ENCODE measurements around the gene PIP5K1C.

Gene PIP5K1C

DNA sequence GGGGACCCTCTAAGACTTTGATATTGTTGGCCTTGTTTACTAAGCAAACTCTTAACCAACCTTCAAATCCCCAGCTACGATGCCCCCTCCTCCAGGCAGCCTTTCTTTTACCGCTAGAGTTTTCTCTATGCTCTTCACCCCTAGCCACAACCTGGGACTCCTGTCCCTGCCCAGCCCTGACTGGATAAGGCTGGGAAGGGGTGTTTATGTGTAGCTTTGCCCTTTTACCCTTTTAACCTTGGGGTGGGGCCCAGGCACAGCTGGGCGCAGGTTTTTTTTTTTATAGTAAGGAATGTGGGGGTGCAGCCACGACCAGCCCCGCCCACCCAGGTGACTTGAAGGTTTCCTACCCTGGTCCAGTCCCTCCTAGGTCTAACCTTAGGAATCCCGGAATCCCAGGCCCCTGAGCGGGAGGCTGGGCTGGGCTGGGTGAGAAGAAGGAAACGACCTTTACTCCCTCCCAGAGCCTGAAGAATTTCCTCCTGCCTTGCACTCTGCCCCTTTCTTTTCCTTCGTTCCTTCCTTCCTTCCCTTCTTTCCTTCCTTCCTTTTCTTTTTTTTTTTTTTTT lies 20.2 kb upstream of the PIP5K1C start:
- Histone ChIP-seq H3K36me3 (ENCODE audit: control insufficient read depth, low read depth, low read length) (no peaks in the 10 kb centered on the region), H3K9ac (ENCODE audit: low read length) (no peak overlapping the region), H3K9me3 (ENCODE audit: control insufficient read depth, low read depth, low read length) (no peaks in the 10 kb centered on the region), H3K4me3 (ENCODE audit: low read length) (no peak overlapping the region), H3K27me3 (ENCODE audit: control insufficient read depth, insufficient read depth, low read length) (peaks cover 7% of the 10 kb centered on the region), H3K27ac (ENCODE audit: low read length) (no peak overlapping the region), H3K4me1 (ENCODE audit: control insufficient read depth, low read depth, low read length) (peaks cover 3% of the 10 kb centered on the region)

DNA sequence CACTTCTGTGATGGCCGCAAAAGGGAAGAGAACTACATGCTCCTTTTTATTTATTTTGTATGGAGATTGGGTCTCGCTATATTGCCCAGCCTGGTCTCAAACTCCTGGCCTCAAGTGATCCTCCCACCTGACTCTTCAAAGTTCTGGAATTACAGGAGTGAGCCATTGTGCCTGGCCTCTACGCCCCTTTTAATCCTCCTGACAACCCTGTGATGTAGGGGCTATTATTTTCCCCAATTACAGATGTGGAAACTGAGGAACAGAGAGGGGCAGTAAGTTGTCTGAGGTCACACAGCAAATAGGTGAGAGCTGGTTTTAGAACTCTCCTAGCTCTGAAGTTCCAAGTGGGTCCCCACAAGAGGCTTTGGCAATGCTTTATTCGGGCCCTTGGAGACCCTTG lies 19.6 kb upstream of the PIP5K1C start:
- peaks cover 3% of the 10 kb centered on the region for H3K4me1 ChIP-seq (ENCODE audit: control insufficient read depth, low read depth, low read length)
- no peaks in the 10 kb centered on the region for H3K9me3 ChIP-seq (ENCODE audit: control insufficient read depth, low read depth, low read length)
- H3K27me3 ChIP-seq (ENCODE audit: control insufficient read depth, insufficient read depth, low read length): peaks cover 7% of the 10 kb centered on the region
- H3K27ac ChIP-seq (ENCODE audit: low read length): no peak overlapping the region
- H3K4me3 ChIP-seq (ENCODE audit: low read length): no peak overlapping the region
- H3K9ac ChIP-seq (ENCODE audit: low read length): no peak overlapping the region
- H3K36me3 ChIP-seq (ENCODE audit: control insufficient read depth, low read depth, low read length): no peaks in the 10 kb centered on the region

DNA sequence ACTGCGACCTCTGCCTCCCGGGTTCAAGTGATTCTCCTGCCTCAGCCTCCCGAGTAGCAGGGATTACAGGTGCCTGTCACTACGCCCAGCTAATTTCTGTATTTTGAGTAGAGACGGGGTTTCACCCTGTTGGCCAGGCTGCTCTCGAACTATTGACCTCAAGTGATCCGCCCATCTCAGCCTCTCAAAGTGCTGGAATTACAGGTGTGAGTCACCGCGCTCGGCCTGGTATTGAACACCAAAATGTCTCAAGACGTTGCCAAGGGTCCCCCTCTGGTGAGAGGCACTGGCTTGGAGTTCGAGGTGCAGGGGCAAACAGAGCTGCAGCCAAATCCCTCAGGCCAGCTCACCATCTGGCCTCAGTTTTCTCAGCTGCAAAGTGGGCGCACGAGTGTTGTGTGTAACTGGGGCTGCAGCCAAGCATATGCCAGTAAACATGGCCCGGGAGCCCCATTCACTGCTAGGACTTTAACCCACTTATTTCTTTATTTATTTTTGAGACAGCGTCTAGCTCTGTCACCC lies 15.9 kb upstream of the PIP5K1C start:
- no peak overlapping the region for H3K9ac ChIP-seq (ENCODE audit: low read length)
- H3K36me3 ChIP-seq (ENCODE audit: control insufficient read depth, low read depth, low read length): no peaks in the 10 kb centered on the region
- no peaks in the 10 kb centered on the region for H3K27me3 ChIP-seq (ENCODE audit: control insufficient read depth, insufficient read depth, low read length)
- no peaks in the 10 kb centered on the region for H3K4me1 ChIP-seq (ENCODE audit: control insufficient read depth, low read depth, low read length)
- no peak overlapping the region for H3K27ac ChIP-seq (ENCODE audit: low read length)
- H3K4me3 ChIP-seq (ENCODE audit: low read length): no peak overlapping the region
- H3K9me3 ChIP-seq (ENCODE audit: control insufficient read depth, low read depth, low read length): no peaks in the 10 kb centered on the region

- H3K4me3 ChIP-seq (ENCODE audit: low read length): no peak overlapping the region
- no peak overlapping the region for H3K9ac ChIP-seq (ENCODE audit: low read length)
- no peaks in the 10 kb centered on the region for H3K9me3 ChIP-seq (ENCODE audit: control insufficient read depth, low read depth, low read length)
- no peaks in the 10 kb centered on the region for H3K27me3 ChIP-seq (ENCODE audit: control insufficient read depth, insufficient read depth, low read length)
- H3K4me1 ChIP-seq (ENCODE audit: control insufficient read depth, low read depth, low read length): no peaks in the 10 kb centered on the region
- H3K36me3 ChIP-seq (ENCODE audit: control insufficient read depth, low read depth, low read length): no peaks in the 10 kb centered on the region
- no peak overlapping the region for H3K27ac ChIP-seq (ENCODE audit: low read length)
These were observed 12.7 kb upstream of the PIP5K1C start for GRCh38 chr19:3712663-3713611.

DNA sequence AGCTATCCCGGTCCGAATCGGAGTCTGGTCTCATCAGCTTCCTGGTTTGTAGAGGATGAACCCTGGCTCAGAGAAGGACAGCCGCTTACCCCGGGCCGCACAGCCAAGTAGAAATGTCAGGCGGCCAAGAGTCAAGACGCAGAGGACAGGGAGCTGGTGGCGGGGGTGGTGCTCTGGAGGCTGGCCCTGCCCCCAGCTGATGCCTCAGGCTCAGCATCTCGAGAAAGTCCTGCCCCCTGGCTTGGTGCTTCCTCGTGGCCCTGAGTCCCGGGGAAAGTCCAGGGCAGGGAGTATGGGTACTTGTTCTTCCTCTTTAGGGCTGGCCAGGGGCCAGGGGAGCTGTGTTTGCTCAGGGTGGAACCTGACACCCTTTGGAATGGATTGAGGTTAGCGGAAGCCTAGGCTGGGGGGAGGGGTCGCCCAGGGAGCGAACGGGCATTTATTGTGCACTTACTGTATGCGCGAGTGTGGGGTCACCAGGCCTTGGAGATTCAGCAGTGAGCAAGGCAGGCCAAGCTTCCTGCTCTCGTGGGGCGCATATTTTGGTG lies 10.1 kb upstream of the PIP5K1C start:
- Histone ChIP-seq H3K27ac (ENCODE audit: low read length) (no peak overlapping the region), H3K27me3 (ENCODE audit: control insufficient read depth, insufficient read depth, low read length) (no peaks in the 10 kb centered on the region), H3K9me3 (ENCODE audit: control insufficient read depth, low read depth, low read length) (no peaks in the 10 kb centered on the region), H3K4me3 (ENCODE audit: low read length) (no peak overlapping the region), H3K4me1 (ENCODE audit: control insufficient read depth, low read depth, low read length) (no peaks in the 10 kb centered on the region), H3K36me3 (ENCODE audit: control insufficient read depth, low read depth, low read length) (no peaks in the 10 kb centered on the region), H3K9ac (ENCODE audit: low read length) (no peak overlapping the region)

GRCh38 chr19:3708207-3708931 lies 8.1 kb upstream of the PIP5K1C start, which contains the start of gene TJP3:
Gene TJP3, plus strand, starts transcription at chr19:3708384. Its CDS starts 20,049 bp downstream, at chr19:3728433.
- H3K9me3 ChIP-seq (ENCODE audit: control insufficient read depth, low read depth, low read length): no peaks in the 10 kb centered on the region
- H3K4me3 ChIP-seq (ENCODE audit: low read length): no peak within 1 kb of the TSS
- H3K27ac ChIP-seq (ENCODE audit: low read length): no peak within 1 kb of the TSS
- no peaks in the 10 kb centered on the region for H3K27me3 ChIP-seq (ENCODE audit: control insufficient read depth, insufficient read depth, low read length)
- no peak within 1 kb of the TSS for H3K9ac ChIP-seq (ENCODE audit: low read length)
- no peaks in the 10 kb centered on the region for H3K36me3 ChIP-seq (ENCODE audit: control insufficient read depth, low read depth, low read length)
- no peaks in the 10 kb centered on the region for H3K4me1 ChIP-seq (ENCODE audit: control insufficient read depth, low read depth, low read length)

- Histone ChIP-seq H3K27ac (ENCODE audit: low read length) (no peak overlapping the region), H3K9me3 (ENCODE audit: control insufficient read depth, low read depth, low read length) (no peaks in the 10 kb centered on the region), H3K9ac (ENCODE audit: low read length) (no peak overlapping the region), H3K36me3 (ENCODE audit: control insufficient read depth, low read depth, low read length) (no peaks in the 10 kb centered on the region), H3K4me1 (ENCODE audit: control insufficient read depth, low read depth, low read length) (no peaks in the 10 kb centered on the region), H3K27me3 (ENCODE audit: control insufficient read depth, insufficient read depth, low read length) (no peaks in the 10 kb centered on the region), H3K4me3 (ENCODE audit: low read length) (no peak overlapping the region)
These were observed 7.6 kb upstream of the PIP5K1C start for GRCh38 chr19:3707868-3708206.

DNA sequence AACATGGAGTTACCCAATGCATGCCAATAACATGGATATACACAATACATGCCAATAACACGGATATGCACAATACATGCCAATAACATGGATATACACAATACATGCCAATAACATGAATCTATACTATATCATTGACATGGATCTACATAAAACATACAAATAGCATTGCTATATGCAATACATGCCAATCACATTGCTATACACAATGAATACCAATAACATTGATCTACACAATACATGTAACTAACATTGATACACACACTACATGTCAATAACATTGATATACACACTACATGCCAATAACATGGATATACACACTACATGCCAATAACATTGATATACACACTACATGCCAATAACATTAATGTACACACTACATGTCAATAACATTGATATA lies 932 bp upstream of the PIP5K1C start:
- H3K9ac ChIP-seq (ENCODE audit: low read length): no peak overlapping the region
- no peaks in the 10 kb centered on the region for H3K4me1 ChIP-seq (ENCODE audit: control insufficient read depth, low read depth, low read length)
- no peak overlapping the region for H3K27ac ChIP-seq (ENCODE audit: low read length)
- H3K4me3 ChIP-seq (ENCODE audit: low read length): no peak overlapping the region
- no peaks in the 10 kb centered on the region for H3K36me3 ChIP-seq (ENCODE audit: control insufficient read depth, low read depth, low read length)
- no peaks in the 10 kb centered on the region for H3K27me3 ChIP-seq (ENCODE audit: control insufficient read depth, insufficient read depth, low read length)
- no peaks in the 10 kb centered on the region for H3K9me3 ChIP-seq (ENCODE audit: control insufficient read depth, low read depth, low read length)

GRCh38 chr19:3699741-3700241 lies 477 bp downstream of the PIP5K1C start:
- no peaks in the 10 kb centered on the region for H3K27me3 ChIP-seq (ENCODE audit: control insufficient read depth, insufficient read depth, low read length)
- H3K4me1 ChIP-seq (ENCODE audit: control insufficient read depth, low read depth, low read length): no peaks in the 10 kb centered on the region
- no peaks in the 10 kb centered on the region for H3K9me3 ChIP-seq (ENCODE audit: control insufficient read depth, low read depth, low read length)
- no peaks in the 10 kb centered on the region for H3K36me3 ChIP-seq (ENCODE audit: control insufficient read depth, low read depth, low read length)
- H3K4me3 ChIP-seq (ENCODE audit: low read length): peak overlapping the region; percentile 69
- H3K9ac ChIP-seq (ENCODE audit: low read length): peak overlapping the region; percentile 17
- no peak overlapping the region for H3K27ac ChIP-seq (ENCODE audit: low read length)

DNA sequence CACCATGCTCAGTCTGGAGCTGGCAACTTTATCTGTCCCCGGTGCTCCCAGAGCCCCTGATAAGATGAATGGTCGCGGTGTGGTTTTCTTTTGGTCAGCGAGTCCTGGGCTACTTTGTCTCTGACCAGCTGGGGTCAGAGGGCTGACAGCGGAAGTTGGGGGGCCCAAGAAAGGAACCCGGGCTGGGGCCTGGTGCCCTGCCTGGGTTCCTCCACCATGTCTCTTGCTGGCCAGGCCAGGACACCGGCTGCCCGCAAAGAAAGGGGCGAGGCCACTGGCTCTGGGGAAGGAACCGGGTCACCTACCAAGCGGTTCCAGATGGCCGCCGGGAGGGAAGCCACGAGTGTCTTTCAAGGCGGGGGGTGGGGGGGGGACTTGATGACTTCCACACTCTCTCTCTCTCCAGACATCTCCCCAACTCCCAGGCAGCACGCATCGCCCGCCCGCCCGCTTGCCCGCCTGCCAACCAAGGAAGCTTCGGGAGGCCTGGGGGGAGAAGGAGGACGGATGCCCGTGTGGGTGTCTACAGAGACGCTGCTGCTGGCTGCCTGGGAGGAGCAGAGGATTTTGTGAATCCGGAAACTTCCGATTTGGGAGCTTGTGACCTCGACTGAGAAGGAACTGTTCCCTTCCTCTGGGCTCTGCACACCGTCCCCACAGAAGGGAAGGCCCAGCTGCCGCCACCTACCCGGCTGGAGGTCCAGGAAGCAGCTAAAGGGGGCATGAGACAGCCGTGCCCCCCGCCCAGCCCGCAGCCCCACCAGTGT lies 1.1 kb downstream of the PIP5K1C start:
- peak overlapping the region; percentile 69 for H3K4me3 ChIP-seq (ENCODE audit: low read length)
- H3K9me3 ChIP-seq (ENCODE audit: control insufficient read depth, low read depth, low read length): no peaks in the 10 kb centered on the region
- H3K4me1 ChIP-seq (ENCODE audit: control insufficient read depth, low read depth, low read length): no peaks in the 10 kb centered on the region
- H3K27ac ChIP-seq (ENCODE audit: low read length): no peak overlapping the region
- H3K27me3 ChIP-seq (ENCODE audit: control insufficient read depth, insufficient read depth, low read length): no peaks in the 10 kb centered on the region
- H3K9ac ChIP-seq (ENCODE audit: low read length): peak overlapping the region; percentile 17
- H3K36me3 ChIP-seq (ENCODE audit: control insufficient read depth, low read depth, low read length): no peaks in the 10 kb centered on the region
